ENCODE results near the gene ARHGAP9.

ARHGAP9 gene

GRCh38 chr12:57459055-57459749 is 20.5 kb downstream of the ARHGAP9 start:
- Histone ChIP-seq H3K4me3 (replicated peaks; ENCODE audit: insufficient read depth, low read length) (peak overlapping the region; percentile 60), H3K27ac (replicated peaks) (no peak overlapping the region), H3K27me3 (ENCODE audit: insufficient read depth, poor library complexity, severe bottlenecking) (peaks cover 17% of the 10 kb centered on the region)
- TF ChIP-seq REST (IDR thresholded peaks at IDR 0.05; ENCODE audit: insufficient replicate concordance, low read depth): no peak
- TF ChIP-seq CTCF (IDR thresholded peaks at IDR 0.05; ENCODE audit: insufficient read depth, low read length): peak; percentile 76
- no peak for TF ChIP-seq POLR2AphosphoS5 (IDR thresholded peaks at IDR 0.05; ENCODE audit: low read depth)
- 0 out of 2 replicates have a peak, but pooled peaks have one; percentile 26 for TF ChIP-seq GABPA (IDR thresholded peaks at IDR 0.05; ENCODE audit: low read depth)
- TF ChIP-seq SPI1 (IDR thresholded peaks at IDR 0.05; ENCODE audit: borderline replicate concordance, low read depth): peak; percentile 17; the same call in 1 of the 2 replicates
- DNase-seq (ENCODE audit: low read depth in 1 of 2, low spot score in 1 of 2): peak; percentile 84 to 93

GRCh38 chr12:57458665-57459054 is 21.0 kb downstream of the ARHGAP9 start:
- TF ChIP-seq CTCF (IDR thresholded peaks at IDR 0.05; ENCODE audit: insufficient read depth, low read length) (no peak), GABPA (IDR thresholded peaks at IDR 0.05; ENCODE audit: low read depth) (no peak)
- H3K27ac ChIP-seq (replicated peaks): no peak overlapping the region
- H3K27me3 ChIP-seq (ENCODE audit: insufficient read depth, poor library complexity, severe bottlenecking): peaks cover 17% of the 10 kb centered on the region
- no peak for DNase-seq (ENCODE audit: low read depth in 1 of 2, low spot score in 1 of 2)
- H3K4me3 ChIP-seq (replicated peaks; ENCODE audit: insufficient read depth, low read length): peak overlapping the region; percentile 60

- Histone ChIP-seq H3K27me3 (ENCODE audit: insufficient read depth, poor library complexity, severe bottlenecking) (peaks cover 15% of the 10 kb centered on the region), H3K27ac (replicated peaks) (no peak overlapping the region), H3K4me3 (replicated peaks; ENCODE audit: insufficient read depth, low read length) (no peak overlapping the region)
- no peak for DNase-seq (ENCODE audit: low read depth in 1 of 2, low spot score in 1 of 2)
- TF ChIP-seq REST (IDR thresholded peaks at IDR 0.05; ENCODE audit: insufficient replicate concordance, low read depth): no peak
- TF ChIP-seq GABPA (IDR thresholded peaks at IDR 0.05; ENCODE audit: low read depth): no peak
- no peak for TF ChIP-seq POLR2AphosphoS5 (IDR thresholded peaks at IDR 0.05; ENCODE audit: low read depth)
- no peak for TF ChIP-seq CTCF (IDR thresholded peaks at IDR 0.05; ENCODE audit: insufficient read depth, low read length)
- TF ChIP-seq SPI1 (IDR thresholded peaks at IDR 0.05; ENCODE audit: borderline replicate concordance, low read depth): no peak
These were observed 22.8 kb downstream of the ARHGAP9 start for GRCh38 chr12:57456737-57457490.
